ENCODE data around the gene TIPRL. TPM values are rescaled to one million over a fixed set of nuclear protein-coding genes. Genes with fewer than 3 reads are reported as not detected.

Gene TIPRL
- total RNA-seq, 2 donors from 2014 or later, result 33.5 to 36.3 TPM

DNA sequence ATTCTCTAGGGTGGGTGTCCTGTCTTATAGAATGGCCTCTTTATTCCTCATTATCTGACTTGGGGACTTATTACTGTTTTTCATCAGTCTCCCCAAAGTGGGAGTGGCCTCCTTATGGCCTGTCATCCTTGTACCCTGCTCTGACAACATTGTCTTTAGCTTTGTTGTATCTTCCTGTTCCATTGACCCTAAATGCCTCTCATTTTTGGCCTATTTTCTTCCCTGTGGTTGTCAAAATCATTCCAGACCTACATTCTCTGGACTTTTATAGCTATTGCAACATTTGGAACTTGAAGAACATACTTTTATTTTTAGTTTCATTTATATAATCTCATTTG, 56.8 kb downstream of the TIPRL start:
- DNase-seq, result no peak
- intact Hi-C loops (cut with DNase I, micrococcal nuclease), result no loop called here
- peak; percentile 27 for ATAC-seq

DNA sequence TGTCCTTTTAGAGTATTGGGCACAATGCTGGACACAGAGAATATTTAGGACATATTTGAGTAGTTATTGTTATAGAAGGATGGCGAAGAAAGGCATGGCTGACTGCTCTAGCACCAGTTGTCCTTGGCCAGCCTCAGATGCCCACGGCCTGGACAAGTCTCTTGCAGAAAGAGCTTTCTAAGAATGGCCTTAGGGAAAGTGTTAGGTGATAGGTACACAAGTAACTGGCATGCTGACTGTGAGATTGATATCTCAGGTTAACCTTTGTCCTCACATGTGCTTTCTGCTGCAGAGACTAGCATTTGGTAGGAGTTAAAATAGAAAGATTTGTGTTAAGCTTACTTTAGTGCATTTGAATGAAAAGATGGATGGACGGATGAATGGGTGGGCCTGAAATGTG, 57.2 kb downstream of the TIPRL start:
- peak; percentile 79 for ATAC-seq
- no peak for DNase-seq
- intact Hi-C loops (cut with DNase I, micrococcal nuclease), result no loop called here

GRCh38 chr1:168236836-168237611, 58.3 kb downstream of the TIPRL start:
- ATAC-seq (no peak), DNase-seq (no peak)
- intact Hi-C loops (cut with DNase I, micrococcal nuclease), result no loop called here

DNA sequence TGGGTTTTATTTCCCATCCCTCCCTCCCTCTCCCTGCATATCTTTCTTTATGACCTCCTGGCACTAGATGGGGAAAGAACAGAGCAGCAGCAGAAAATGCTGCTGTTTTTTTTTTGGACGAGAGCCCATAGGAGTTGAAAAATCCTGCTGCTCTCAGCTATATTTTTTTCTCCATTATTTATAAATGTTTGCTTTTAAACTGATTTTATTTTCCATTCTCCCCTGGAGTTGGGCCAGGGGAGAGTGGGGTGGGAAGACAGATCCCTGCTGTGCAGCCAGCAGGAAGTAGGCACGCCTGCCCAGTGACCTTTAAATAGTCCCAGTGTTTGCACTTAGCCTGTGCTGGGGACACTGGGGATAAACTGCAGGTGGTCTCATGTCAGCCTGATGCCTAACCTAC, 64.4 kb downstream of the TIPRL start:
- ATAC-seq (peak; percentile 65), DNase-seq (no peak)
- intact Hi-C loops (cut with DNase I, micrococcal nuclease), result no loop called here

- no peak for ATAC-seq
Observed at GRCh38 chr1:168243636-168244212, 65.0 kb downstream of the TIPRL start.

GRCh38 chr1:168245042-168245441, 66.3 kb downstream of the TIPRL start:
- no peak for DNase-seq
- ATAC-seq, result no peak
- intact Hi-C loops (cut with DNase I, micrococcal nuclease), result no loop called here

More at GRCh38 chr1:168243636-168244212, 65.0 kb downstream of the TIPRL start:
- no peak for DNase-seq
- intact Hi-C loops (cut with DNase I, micrococcal nuclease), result no loop called here

DNA sequence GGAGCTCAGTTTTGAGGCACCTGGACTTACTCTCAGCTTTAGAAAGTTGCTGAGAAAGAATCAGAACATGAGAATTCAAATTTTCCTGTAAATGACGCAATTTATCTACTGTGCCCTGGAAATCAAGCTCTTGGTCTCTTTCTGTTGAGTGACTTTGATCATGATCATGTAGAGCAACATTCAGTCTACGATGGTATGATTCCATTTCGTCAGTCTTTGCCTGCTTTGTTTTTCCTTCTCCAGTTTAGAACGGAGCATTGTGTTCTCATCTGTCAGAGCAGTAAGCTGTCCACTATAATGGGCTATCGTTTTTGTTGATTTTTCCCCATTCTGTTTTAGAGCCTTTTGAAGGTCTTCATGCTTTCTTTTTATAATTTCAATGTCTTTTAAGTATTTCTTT, 67.7 kb downstream of the TIPRL start:
- intact Hi-C loops (cut with DNase I, micrococcal nuclease), result no loop called here
- no peak for DNase-seq
- ATAC-seq, result no peak

Other genes with a start within 250 kb of the TIPRL start
- gene DCAF6, start 242.3 kb upstream of the TIPRL start, total RNA-seq, result 10 to 100 TPM; 60.0 to 60.2 TPM
- gene MPC2, start 241.9 kb upstream of the TIPRL start, total RNA-seq, result 100 to 1,000 TPM; 162 to 164 TPM
- 1 to 10 TPM; 3.4 to 7.2 TPM for gene GPR161, start 42.0 kb upstream of the TIPRL start, total RNA-seq
- gene SFT2D2, start 47.0 kb downstream of the TIPRL start, total RNA-seq, result 10 to 100 TPM; 77.9 to 83.6 TPM
- 1 to 10 TPM; 1.3 to 1.7 TPM for gene TBX19, start 101.9 kb downstream of the TIPRL start, total RNA-seq

All from left colon (tissue), 2 donors.